ENCODE measurements around the gene ZAP70. TPM values are rescaled to one million over a fixed set of nuclear protein-coding genes. Genes with fewer than 3 reads are reported as not detected.

The ZAP70 gene
- total RNA-seq, 1 donor, result not detected

- no peak for TF ChIP-seq CTCF (IDR thresholded peaks at IDR 0.05; ENCODE audit: insufficient read depth, low read depth, low read length)
- no peak for DNase-seq (ENCODE audit: low read depth)
- H3K4me3 ChIP-seq (ENCODE audit: low read depth, low read length), result no peak overlapping the region
These were observed 39.3 kb downstream of the ZAP70 start for GRCh38 chr2:97752342-97753334.

- DNase-seq (ENCODE audit: low read depth), result no peak
- H3K4me3 ChIP-seq (ENCODE audit: low read depth, low read length), result no peak overlapping the region
- no peak for TF ChIP-seq CTCF (IDR thresholded peaks at IDR 0.05; ENCODE audit: insufficient read depth, low read depth, low read length)
These were observed 41.4 kb downstream of the ZAP70 start for GRCh38 chr2:97754690-97755346.

GRCh38 chr2:97755491-97755890, 42.1 kb downstream of the ZAP70 start:
- H3K4me3 ChIP-seq (ENCODE audit: low read depth, low read length), result no peak overlapping the region
- no peak for TF ChIP-seq CTCF (IDR thresholded peaks at IDR 0.05; ENCODE audit: insufficient read depth, low read depth, low read length)
- DNase-seq (ENCODE audit: low read depth), result no peak

GRCh38 chr2:97757062-97757461, 43.7 kb downstream of the ZAP70 start:
- no peak overlapping the region for H3K4me3 ChIP-seq (ENCODE audit: low read depth, low read length)
- TF ChIP-seq CTCF (IDR thresholded peaks at IDR 0.05; ENCODE audit: insufficient read depth, low read depth, low read length), result no peak
- no peak for DNase-seq (ENCODE audit: low read depth)

- DNase-seq (ENCODE audit: low read depth), result no peak
- no peak for TF ChIP-seq CTCF (IDR thresholded peaks at IDR 0.05; ENCODE audit: insufficient read depth, low read depth, low read length)
- no peak overlapping the region for H3K4me3 ChIP-seq (ENCODE audit: low read depth, low read length)
These were observed 44.8 kb downstream of the ZAP70 start for GRCh38 chr2:97758131-97758705.

GRCh38 chr2:97759727-97760407, 46.5 kb downstream of the ZAP70 start:
- no peak overlapping the region for H3K4me3 ChIP-seq (ENCODE audit: low read depth, low read length)
- TF ChIP-seq CTCF (IDR thresholded peaks at IDR 0.05; ENCODE audit: insufficient read depth, low read depth, low read length), result no peak
- DNase-seq (ENCODE audit: low read depth), result no peak
